Right hindlimb (tissue), 1 donor: Measurements from ENCODE around the gene LMAN2L.

Source experiments
- DNase-seq: peaks from one replicate; pipeline ENCODE4 v3.0.0-alpha.2; 2018

LMAN2L gene

DNA sequence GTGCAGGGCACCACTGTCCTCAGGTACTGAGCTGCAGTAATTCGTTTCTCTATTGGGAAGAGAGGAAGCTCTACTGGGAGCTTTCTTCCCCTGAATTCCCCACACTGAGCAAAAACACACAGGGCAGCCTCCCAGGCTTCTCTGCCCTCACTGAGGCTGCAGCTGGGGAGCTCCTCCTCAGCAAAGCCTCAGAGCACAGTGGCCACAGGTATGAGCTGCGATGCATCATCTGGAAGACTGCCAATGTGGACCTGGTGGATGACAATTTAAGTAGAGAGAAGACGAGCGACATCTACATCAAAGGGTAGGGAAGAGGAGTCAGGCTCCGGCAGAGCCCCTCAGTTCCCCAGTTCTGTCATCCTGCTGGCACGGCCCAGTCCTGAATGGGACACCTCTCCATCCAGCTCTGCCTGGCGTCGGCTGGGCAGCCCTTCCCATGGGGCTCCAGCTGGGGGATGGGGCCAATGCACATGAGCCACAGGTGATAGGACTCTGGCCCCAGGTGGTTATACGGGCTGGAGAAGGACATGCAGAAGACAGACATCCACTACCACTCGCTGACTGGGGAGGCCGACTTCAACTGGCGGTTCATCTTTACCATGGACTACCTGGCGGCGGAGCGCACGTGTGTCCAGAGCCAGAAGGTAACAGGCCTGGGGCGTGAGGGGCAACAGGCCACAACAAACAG, 37.6 kb downstream of the LMAN2L start:
- no peak for DNase-seq

- DNase-seq, result no peak
Measured at GRCh38 chr2:96701636-96702035, 38.2 kb downstream of the LMAN2L start.

DNA sequence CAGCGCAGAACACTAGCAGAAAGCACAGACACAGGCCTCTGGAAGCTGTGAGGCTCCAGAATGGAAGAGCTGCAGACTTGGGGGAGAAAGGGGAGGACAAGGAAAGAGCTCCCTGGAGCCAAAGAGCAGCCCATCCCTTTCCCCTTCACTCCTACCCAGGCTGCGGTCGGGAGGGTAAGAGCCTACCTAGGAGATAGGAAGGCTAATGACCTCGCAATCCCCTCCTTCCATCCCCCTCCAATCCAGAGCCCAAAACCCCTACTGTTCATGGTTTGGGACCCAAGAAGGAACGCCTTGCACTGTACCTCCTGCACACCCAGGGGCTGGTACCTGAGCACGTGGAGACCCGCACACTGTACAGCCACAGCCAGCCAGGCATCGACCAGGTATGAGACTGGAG, 39.8 kb downstream of the LMAN2L start:
- no peak for DNase-seq

- DNase-seq, result no peak
Measured at GRCh38 chr2:96699621-96700020, 40.2 kb downstream of the LMAN2L start.

DNA sequence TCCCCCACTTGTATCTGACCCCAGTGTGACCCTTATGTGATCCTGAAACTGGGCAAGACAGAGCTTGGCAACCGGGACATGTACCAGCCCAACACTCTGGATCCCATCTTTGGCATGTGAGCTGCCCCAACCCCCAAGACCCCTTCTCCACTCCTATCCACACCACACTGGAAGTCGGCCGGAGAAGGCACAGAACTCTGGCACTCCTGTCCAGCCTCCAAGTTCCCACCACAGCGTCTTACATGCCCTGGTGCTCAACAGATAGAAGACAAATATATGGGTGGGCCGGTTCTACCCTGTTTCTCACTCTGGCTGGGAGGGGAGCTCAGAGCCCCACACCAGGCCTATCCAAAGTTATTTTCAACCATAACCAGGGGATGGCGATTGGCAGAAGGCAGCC, 40.8 kb downstream of the LMAN2L start:
- DNase-seq, result no peak

DNA sequence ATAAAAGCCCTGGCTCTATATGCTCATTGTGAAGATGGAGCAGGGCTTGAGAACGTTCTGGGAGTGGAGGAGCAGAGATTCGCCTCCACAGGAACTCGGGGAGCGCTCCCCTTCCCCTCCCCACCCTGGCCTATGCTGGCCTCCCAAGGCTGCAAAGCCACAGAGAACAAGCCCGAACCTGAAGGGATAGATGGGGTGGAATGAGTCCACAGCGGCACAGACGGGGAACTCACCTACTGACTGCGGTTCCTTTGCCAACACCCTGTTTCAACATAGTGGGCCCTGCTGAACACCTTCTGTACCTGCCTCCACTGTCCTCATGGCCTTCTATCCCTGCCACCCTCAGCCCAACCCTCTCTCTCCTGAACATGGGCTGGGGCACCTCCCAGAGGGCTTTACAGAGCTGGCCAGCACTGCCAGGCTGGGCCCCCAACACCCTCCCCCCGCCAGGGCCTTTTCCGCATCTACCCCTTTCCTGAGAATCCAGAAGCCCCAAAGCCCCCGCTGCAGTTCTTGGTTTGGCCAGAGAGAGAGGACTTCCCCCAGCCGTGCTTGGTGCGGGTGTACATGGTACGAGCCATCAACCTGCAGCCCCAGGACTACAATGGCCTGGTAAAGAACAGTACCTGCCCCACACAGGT, 41.5 kb downstream of the LMAN2L start:
- DNase-seq, result no peak

DNA sequence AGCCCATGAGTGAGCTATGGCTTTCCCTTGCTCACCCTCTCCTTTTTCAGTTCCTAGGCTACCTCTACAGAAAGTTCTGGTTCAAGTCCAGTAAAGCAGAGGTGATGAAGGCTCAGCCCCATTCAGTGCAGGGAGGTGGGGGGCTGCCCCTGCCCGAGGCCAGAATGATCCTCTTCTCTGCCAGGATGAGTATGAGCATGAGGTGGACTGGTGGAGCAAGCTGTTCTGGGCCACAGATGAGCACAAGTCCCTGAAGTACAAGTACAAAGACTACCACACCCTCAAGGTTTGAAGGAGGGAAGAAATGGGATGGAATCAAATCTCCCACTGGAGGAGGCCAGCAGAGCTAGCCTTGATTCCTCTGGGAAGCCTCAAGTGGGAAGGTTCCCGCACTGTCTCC, 42.4 kb downstream of the LMAN2L start:
- DNase-seq, result no peak

GRCh38 chr2:96695602-96696001, 44.3 kb downstream of the LMAN2L start:
- no peak for DNase-seq

DNA sequence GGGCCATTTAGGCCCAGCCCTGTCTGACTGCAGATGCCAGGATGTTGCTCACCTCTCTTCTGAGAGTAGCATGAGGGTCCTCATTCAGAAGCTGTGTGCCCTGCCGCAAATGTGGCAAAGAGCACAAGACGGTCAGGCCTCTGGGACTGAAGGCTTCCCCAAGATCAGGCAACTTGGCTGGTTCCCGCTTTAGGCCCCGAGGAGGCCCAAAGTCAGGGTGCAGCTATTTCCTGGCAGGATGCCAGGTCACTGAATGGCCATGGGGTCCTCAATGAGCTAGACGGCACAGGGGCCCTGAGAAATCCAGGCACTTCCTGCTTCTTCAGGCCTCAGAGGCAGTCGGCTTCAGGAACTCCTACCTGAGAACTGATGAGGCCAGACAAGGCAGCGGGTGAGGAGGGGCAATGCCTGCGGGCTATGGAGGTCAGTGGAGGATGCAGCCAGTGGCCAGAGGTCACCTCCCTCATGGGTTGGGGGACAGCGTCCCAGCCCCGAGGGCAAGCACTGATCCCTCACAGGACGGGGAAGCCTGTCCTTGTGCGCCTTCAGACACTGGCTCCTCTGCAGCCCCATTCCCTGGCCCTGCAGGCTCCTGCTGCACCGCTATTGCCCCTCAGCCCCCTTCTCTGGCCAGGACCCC, 44.9 kb downstream of the LMAN2L start:
- DNase-seq, result no peak

DNA sequence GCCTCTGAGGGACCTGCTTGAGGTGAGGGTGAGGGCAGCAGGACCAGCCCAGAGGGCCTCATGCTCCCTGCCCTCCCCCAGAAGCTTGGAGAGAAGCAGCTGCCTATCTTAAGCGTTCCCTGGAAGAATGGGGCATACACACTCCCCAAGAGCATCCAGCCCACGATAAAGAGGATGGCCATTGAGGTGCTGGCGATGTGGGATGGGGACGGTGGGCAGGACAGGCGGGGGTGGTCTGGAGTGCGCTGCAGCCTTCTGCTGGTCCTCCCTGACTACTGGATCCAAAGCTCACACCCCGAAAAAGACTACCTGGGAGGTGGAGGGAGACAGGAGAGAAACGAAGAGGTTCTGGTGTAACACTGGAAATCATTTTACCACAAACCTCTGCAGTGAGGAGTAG, 45.6 kb downstream of the LMAN2L start:
- DNase-seq, result no peak

- DNase-seq, result no peak
Measured at GRCh38 chr2:96693286-96694200, 46.3 kb downstream of the LMAN2L start.

- no peak for DNase-seq
Measured at GRCh38 chr2:96692094-96692971, 47.5 kb downstream of the LMAN2L start.

DNA sequence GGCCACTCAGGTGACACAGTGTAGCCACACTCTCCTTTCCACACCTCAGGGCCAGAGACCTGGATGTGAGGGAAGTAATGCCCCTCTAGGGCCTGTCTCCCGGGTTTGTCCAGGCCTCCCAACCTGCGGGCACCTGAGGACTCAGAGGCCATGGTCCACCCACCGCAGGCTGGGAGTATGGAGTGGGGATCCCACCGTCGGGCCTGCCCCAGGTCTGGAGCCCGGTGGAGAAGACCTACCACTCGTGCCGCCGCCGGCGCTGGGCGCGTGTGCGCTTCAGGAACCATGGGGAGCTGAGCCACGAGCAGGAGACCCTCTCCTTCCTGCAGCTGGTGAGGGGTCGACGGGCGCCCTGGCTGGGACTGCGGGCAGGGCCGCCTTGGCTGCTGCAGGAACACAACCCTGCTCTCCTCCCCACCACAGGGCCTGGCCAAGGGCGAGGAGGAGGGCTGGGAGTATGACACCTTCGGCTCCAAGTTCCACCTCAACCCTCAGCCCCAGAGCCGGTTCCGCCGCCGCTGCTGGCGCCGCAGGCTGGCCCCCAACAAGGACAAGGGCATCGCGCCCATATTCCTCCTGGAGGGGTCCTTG, 48.7 kb downstream of the LMAN2L start:
- DNase-seq, result no peak

DNA sequence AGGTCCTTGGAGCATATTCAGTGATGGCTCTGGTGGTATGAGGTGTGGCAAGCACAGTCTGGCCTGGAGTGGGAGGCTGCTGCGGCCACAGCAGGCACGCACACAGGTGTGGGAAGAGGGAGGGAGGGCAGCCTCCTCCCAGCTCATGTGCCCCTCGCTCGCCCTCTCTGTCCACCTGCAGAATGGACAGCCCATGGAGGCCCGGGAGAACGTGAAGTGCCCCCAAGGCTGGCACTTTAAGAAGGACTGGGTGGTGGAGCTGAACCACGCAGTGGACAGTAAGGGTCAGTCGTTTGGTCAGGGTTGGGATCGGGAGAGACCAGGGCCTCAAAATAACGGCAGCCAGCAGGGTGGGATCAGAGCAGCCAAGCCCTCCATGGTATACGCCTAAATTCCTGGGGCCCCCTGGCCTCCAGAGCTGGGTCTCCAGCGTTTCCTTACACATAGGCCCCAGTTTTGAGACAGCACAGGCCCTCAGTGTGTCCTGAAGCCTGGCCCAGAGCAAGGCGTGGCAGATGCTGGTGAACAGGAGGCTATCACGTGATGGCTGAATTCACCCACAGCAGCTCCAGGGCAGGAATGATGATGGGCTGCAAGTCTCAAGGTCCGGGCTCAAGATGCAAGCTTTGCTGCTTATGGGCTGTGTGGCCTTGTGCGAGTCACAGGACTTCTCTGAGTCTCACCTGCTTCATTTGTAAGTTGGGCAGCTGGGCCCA, 49.4 kb downstream of the LMAN2L start:
- no peak for DNase-seq

DNA sequence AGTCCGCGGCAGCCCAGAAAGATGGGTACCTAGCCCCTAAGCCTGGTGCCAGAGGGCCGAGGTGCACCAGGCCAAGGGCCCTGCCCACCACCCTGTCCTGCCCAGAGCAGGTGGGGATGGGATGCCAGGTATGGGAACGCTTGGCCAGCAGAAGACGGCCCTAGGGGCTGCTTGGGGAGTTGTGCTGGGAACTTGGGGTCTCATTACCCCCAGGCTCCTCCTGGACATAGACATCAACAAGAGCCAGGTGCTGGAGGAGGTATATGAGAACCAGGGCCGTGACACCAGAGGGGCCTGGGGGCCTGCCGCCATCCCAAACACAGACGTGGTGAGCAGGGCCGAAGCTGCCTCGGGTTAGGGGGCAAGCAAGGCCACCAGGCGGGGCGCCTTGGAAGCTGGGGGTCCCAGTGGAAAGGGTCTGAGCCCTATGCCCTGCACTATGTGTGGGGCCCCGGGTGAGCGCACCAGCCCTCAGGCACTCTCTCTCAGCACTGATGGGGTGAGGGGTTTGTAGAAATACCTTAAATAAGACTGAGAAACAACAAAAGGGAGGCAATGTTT, 50.4 kb downstream of the LMAN2L start:
- DNase-seq, result no peak

DNA sequence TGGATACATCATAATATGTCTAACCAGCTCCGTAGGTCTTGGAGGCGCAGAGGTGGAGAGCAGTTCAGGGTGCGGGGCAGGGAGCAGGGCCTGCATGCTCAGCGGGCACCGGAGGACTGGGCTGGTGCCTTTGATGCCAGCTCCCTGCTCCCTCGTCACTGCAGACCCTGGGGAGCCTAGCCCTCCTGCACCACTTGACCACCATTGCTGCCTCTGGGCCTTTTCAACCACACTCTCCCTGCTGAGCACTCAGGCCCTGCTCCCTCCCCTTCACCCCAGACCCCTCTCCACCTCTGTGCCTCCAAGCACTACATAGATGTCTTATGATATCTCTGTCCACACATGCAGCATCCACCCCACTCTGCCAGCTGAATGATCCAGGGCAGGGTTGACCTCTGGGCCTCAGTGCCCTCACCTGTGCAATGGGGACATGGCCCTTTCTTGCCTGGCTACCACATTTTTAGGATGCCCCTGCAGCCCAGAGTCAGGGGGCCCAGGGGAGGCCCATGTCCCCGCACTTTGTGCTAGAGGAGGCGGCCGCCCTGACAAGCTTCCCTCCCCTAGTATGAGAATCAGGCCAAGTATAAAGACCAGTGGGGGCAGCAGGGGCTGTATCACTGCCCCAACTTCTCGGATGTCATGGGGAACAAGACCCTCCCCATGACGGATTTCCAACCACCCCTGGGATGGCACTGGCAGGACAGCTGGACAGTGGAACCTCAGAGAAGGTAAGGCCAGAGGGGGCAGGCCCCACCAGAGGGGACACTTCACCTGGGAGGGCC, 51.0 kb downstream of the LMAN2L start:
- no peak for DNase-seq

DNA sequence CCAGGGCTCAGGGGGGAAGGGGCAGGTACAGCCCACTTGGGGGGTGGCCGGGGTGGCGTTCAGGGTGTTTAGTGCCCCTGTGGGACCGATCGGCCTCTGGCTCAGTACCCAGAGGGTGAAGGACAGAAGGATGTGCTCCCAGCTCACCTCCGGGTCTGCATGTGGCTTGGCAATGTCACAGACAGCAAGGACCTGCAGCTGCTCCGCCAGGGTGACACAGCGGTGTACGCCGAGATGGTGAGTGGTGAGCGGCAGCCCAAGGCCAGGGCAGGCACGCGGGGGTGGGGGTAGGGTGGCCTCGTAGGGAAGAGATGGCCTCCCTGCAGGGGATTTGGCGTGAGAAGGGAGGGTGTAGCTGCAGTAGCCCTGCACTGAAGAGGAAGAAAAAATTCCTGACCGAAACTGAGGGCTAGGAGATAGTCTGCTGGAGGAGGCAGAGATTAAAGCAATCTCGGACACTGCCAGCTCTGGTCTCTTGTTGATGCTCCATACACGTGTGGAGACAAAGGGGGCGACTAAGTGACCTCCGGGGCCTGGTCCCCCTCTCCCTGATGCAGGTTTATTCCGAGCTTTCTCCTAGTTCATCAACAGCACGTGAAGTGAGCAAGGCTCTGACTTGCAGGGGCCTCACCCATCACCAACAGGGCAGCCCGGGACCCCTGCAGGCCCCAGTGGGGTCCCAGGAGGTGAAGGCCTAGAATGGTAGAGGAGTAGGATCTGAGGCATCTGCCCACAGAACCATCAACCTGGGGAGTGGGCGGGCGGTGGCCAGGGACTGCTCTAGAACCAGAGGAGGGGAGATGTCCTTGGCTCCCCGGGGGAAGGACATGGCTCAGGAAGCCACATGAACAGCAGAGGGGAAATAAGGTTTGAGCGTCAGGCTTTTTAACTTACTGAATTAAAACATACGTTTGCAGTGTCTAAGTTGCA, 51.9 kb downstream of the LMAN2L start:
- DNase-seq, result no peak

- no peak for DNase-seq
Measured at GRCh38 chr2:96687266-96687665, 52.6 kb downstream of the LMAN2L start.
